Subcutaneous abdominal adipose tissue (tissue), 5 donors: Measurements from ENCODE around the gene BCAS4.
"Not testable (repeated sequence)": the region's sequence is repeated elsewhere in the genome, so short reads cannot be mapped to it uniquely, and the experiment has no call there.

Experiments used
- H3K27ac ChIP-seq: one replicate; pipeline ENCODE4 v1.7.0; 2013; ENCODE audit warnings: low read depth, mild to moderate bottlenecking, inconsistent platforms, low read length, moderate library complexity
- H3K27me3 ChIP-seq, 5 donors: one replicate each; pipeline ENCODE4 v1.7.0; 2013; ENCODE audit warnings: low read length in 5 of 5, inconsistent platforms in 1 of 5; ENCODE audit not compliant: control insufficient read depth in 5 of 5, insufficient read depth in 4 of 5
- H3K36me3 ChIP-seq, 5 donors: one replicate each; pipeline ENCODE4 v1.7.0; 2013; ENCODE audit warnings: low read length in 5 of 5; ENCODE audit not compliant: control insufficient read depth in 5 of 5, insufficient read depth in 5 of 5
- H3K4me1 ChIP-seq, 5 donors: one replicate each; pipeline ENCODE4 v1.7.0; 2013; ENCODE audit warnings: low read length in 5 of 5, mild to moderate bottlenecking in 3 of 5, moderate library complexity in 1 of 5; ENCODE audit not compliant: control insufficient read depth in 5 of 5, insufficient read depth in 5 of 5
- H3K4me3 ChIP-seq, 5 donors: one replicate each; pipeline ENCODE4 v1.7.0; 2013; ENCODE audit warnings: low read length in 5 of 5, low read depth in 1 of 5
- H3K9ac ChIP-seq, 5 donors: one replicate each; pipeline ENCODE4 v1.7.0; 2013; ENCODE audit warnings: low read length in 5 of 5, mild to moderate bottlenecking in 4 of 5, moderate library complexity in 3 of 5
- H3K9me3 ChIP-seq, 5 donors: one replicate each; pipeline ENCODE4 v1.7.0; 2013; ENCODE audit warnings: low read length in 5 of 5; ENCODE audit not compliant: control insufficient read depth in 5 of 5
- donor health status: healthy.
- donor health status: healthy.
- donor health status: healthy.
- donor health status: healthy.
- donor health status: healthy.

Gene BCAS4

DNA sequence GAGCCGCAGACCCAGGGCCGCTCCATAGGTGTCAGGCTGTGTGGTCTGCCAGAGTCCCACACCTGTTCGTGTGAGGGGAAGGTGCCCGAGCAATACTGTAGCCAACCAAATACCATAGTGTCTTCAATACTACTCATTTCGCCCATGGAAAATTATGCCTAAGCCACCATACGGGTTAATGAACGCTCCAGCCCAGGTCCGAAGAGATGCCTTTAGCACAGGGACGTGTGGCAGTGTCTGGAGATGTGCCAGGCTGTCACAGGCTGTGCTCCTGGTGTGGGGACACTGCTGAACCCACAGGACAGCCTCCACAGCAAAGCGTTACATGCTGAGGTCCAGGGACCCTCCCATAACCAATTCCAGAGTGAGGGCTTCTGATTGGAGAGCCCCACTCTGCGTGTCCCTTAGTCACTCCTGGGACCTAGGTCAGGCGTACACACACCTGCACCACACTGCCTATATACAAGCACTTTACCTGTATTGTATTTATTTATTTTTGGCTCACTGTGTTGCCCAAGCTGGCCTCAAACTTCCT lies 25.2 kb upstream of the BCAS4 start:
- not testable (repeated sequence) for H3K27ac ChIP-seq

GRCh38 chr20:50771419-50772080 lies 23.3 kb upstream of the BCAS4 start:
- H3K36me3 ChIP-seq, H3K4me1 ChIP-seq, H3K9me3 ChIP-seq, H3K4me3 ChIP-seq, H3K27ac ChIP-seq, H3K9ac ChIP-seq, H3K27me3 ChIP-seq: not testable (repeated sequence)

More for the DNA sequence above, 25.2 kb upstream of the BCAS4 start:
- H3K4me1 ChIP-seq, H3K36me3 ChIP-seq, H3K9me3 ChIP-seq, H3K9ac ChIP-seq, H3K27me3 ChIP-seq, H3K4me3 ChIP-seq: not testable (repeated sequence)

DNA sequence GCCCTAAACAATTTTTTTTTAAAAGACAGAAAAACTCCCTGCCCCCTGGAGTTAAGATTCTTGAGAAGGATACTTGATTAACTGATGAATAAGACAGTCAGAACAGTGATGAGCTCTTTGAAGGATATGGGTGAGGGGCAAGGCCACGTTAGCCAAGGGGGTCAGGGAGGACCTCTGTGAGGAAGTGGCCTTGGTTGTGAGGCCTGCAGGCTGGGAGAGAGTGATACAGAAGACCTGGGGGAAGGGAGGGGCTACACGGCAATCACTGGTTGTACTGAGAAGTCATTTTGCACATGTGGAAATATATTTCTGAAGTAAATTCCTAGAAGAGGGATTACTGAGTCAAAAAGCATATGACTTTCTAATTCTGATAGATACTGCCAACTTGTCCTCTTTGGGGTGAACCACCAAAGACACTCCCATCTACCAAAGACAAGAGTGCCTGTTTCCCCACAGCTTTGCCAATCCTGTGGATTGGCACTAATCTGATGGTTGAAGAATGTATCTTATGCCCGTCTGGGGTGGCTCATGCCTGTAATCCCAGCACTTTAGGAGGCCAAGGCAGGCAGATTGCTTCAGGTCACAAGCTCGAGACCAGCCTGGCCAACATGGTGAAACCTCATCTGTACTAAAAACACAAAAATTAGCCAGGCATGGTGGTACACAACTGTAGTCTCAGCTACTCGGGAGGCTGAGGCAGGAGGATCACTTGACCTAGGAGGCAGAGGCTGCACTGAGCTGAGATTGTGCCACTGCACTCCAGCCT lies 22.3 kb upstream of the BCAS4 start:
- Histone ChIP-seq H3K4me3 (no peak overlapping the region), H3K9ac (no peak overlapping the region), H3K36me3 (no peaks in the 10 kb centered on the region), H3K27ac (no peak overlapping the region), H3K4me1 (no peaks in the 10 kb centered on the region), H3K9me3 (no peaks in the 10 kb centered on the region), H3K27me3 (peaks cover 0 to 6% (median 3%) of the 10 kb centered on the region in 5 donors)

GRCh38 chr20:50774515-50774914 lies 20.3 kb upstream of the BCAS4 start:
- no peak overlapping the region for H3K27ac ChIP-seq
- H3K27me3 ChIP-seq, result peaks cover 3 to 6% (median 4%) of the 10 kb centered on the region in 5 donors
- H3K4me1 ChIP-seq, result no peaks in the 10 kb centered on the region
- no peak overlapping the region for H3K4me3 ChIP-seq
- H3K9ac ChIP-seq, result no peak overlapping the region
- H3K36me3 ChIP-seq, result no peaks in the 10 kb centered on the region
- no peaks in the 10 kb centered on the region for H3K9me3 ChIP-seq

GRCh38 chr20:50776122-50776817 lies 18.6 kb upstream of the BCAS4 start:
- Histone ChIP-seq H3K27ac (no peak overlapping the region), H3K27me3 (peaks cover 3 to 6% (median 4%) of the 10 kb centered on the region in 5 donors), H3K4me1 (no peaks in the 10 kb centered on the region), H3K9me3 (no peaks in the 10 kb centered on the region), H3K36me3 (no peaks in the 10 kb centered on the region), H3K9ac (no peak overlapping the region), H3K4me3 (no peak overlapping the region)

DNA sequence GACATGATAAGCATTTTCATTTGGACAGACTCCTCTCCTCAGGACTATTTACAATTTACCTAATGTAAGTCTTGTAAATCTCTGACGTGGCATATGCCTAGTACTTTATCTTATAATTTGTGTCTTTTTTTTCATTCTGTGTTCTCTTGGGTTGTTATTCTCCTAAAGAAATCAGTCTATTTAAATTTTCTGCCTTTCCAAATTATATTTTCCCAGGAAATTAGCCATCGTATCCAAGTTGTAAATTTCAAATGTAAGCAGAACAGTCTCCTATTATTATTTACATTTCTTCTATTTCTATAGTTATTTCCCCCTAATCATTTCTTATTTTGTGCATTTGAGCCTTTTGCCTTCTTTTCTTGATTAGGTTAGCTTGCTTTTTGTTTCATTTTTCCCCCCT lies 17.5 kb upstream of the BCAS4 start:
- Histone ChIP-seq H3K4me1 (no peaks in the 10 kb centered on the region), H3K9me3 (no peaks in the 10 kb centered on the region), H3K27ac (no peak overlapping the region), H3K4me3 (no peak overlapping the region), H3K36me3 (no peaks in the 10 kb centered on the region), H3K27me3 (peaks cover 3 to 6% (median 4%) of the 10 kb centered on the region in 5 donors), H3K9ac (no peak overlapping the region)

- H3K9ac ChIP-seq, H3K27ac ChIP-seq, H3K4me1 ChIP-seq, H3K36me3 ChIP-seq, H3K4me3 ChIP-seq, H3K9me3 ChIP-seq, H3K27me3 ChIP-seq: not testable (repeated sequence)
These were observed 15.9 kb upstream of the BCAS4 start for GRCh38 chr20:50778994-50779393.

DNA sequence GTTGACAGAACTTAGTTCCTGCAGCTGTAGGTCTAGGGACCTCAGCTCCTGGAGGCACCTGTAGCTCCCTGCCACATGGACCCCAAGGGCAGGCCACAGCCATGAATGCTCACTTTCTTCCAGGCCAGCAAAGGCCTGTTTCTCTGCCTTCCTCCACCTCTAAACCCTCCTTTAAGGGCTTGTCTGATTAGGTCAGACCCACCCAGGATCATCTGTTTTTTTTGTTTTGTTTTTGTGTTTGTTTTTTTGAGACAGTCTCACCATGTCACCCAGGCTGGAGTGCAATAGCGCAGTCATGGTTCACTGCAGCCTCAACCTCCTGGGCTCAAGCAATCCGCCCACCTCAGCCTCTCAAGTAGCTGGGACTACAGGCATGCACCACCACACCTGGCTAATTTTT lies 11.5 kb upstream of the BCAS4 start:
- no peaks in the 10 kb centered on the region for H3K9me3 ChIP-seq
- peaks cover 0 to 5% (median 4%) of the 10 kb centered on the region in 5 donors for H3K4me1 ChIP-seq
- H3K36me3 ChIP-seq, result no peaks in the 10 kb centered on the region
- no peak overlapping the region for H3K9ac ChIP-seq
- peaks cover 0 to 5% (median 0%) of the 10 kb centered on the region in 5 donors for H3K27me3 ChIP-seq
- no peak overlapping the region for H3K4me3 ChIP-seq
- no peak overlapping the region for H3K27ac ChIP-seq

DNA sequence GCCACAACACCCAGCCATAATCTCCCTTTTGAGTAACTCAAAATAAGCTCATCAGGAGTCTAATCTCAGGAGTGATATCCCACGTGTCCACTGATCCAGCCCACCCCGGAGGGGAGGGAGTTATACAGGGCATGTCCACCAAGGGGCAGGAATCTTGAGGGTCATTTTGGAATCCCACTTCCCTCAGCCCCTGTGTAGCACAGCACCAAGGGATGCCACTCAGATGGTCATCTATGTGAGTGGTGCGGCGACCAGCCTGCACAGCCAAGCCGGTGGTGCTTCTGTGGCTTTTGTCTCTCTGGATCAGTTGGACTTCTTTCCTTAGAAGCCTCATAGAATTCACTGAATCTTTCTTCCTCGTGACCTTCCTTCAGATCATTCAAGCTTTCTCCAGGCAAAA lies 11.0 kb upstream of the BCAS4 start:
- peaks cover 0 to 5% (median 0%) of the 10 kb centered on the region in 5 donors for H3K27me3 ChIP-seq
- no peak overlapping the region for H3K9ac ChIP-seq
- no peak overlapping the region for H3K27ac ChIP-seq
- H3K36me3 ChIP-seq, result no peaks in the 10 kb centered on the region
- H3K9me3 ChIP-seq, result no peaks in the 10 kb centered on the region
- peaks cover 0 to 10% (median 8%) of the 10 kb centered on the region in 5 donors for H3K4me1 ChIP-seq
- H3K4me3 ChIP-seq, result no peak overlapping the region

DNA sequence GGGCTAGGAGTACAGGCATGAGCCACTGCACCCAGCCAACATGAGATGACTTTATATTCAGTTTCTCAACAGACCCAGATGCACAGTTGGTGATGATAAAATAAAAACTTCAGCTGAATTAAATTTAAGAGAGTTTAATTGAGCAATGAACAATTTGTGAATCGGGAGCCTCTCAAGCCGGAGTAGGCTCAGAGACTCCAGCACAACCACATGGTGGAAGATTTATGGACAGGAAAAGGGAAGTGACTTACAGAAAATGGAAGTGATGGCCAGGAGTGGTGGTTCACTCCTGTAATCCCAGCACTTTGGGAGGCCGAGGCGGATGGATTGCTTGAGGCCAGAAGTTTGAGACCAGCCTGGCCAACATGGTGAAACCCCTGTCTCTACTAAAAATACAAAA lies 10.4 kb upstream of the BCAS4 start:
- H3K27ac ChIP-seq, result no peak overlapping the region
- H3K36me3 ChIP-seq, result no peaks in the 10 kb centered on the region
- no peak overlapping the region for H3K9ac ChIP-seq
- no peak overlapping the region for H3K4me3 ChIP-seq
- peaks cover 0 to 2% (median 0%) of the 10 kb centered on the region in 5 donors for H3K27me3 ChIP-seq
- no peaks in the 10 kb centered on the region for H3K9me3 ChIP-seq
- peaks cover 0 to 11% (median 8%) of the 10 kb centered on the region in 5 donors for H3K4me1 ChIP-seq
